HepG2 (cell line): Measurements from ENCODE around the gene WDR59. TPM values are rescaled to one million over a fixed set of nuclear protein-coding genes. Genes with fewer than 3 reads are reported as not detected.

Experiments
- ATAC-seq: fragments of 200-7000 bp; cut with Tn5 transposase; 3 replicates; pipeline ENCODE4 v1.9.1; 2020; ENCODE audit warnings: mild to moderate bottlenecking, moderate library complexity
- BruUV-seq: library from RNA; stranded (reverse); fragments of 400-500 nt; replicated peaks from 2 replicates; lab custom pipeline; 2021; lab: Mats Ljungman, UMichigan
- CTCF ChIA-PET: fragments of 300-600 bp; formaldehyde crosslinking; extraction: SDS; loops from one replicate; lab custom pipeline; 2021; ENCODE audit warnings: low total read pairs, inconsistent platforms, low intra/inter-chr PET ratio; lab: Yijun Ruan, JAX
- POLR2A ChIA-PET: fragments of 350-600 bp; sonication (Branson Sonifier 250); formaldehyde crosslinking; loops from one replicate; lab custom pipeline; 2020; ENCODE audit warnings: antibody characterized with exemption, inconsistent platforms; lab: Yijun Ruan, JAX
- DNase-seq: peaks from one replicate; pipeline ENCODE4 v3.0.0-alpha.2; 2015; ENCODE audit warnings: low spot score
- FAIRE-seq: peaks from 3 replicates; lab custom pipeline; 2011; peaks lifted over from hg19 to GRCh38; lab: Jason Lieb, UNC
- H2AFZ ChIP-seq: one replicate; pipeline ENCODE4 v1.6.1; 2011; ENCODE audit warnings: low read length, inconsistent platforms
- H3K27ac ChIP-seq: fragments of 300-600 bp; 3 replicates; pipeline ENCODE4 v1.8.0; 2011; ENCODE audit warnings: mixed run types, mild to moderate bottlenecking, mixed read lengths, low read length, inconsistent platforms; ENCODE audit not compliant: insufficient read depth; ENCODE audit errors: extremely low read length
- H3K27me3 ChIP-seq, 2 experiments: fragments of 200-600 bp in 1 of 2; 2 replicates in 1 of 2; 3 replicates in 1 of 2; pipeline versions ENCODE4 v1.6.0 to v1.8.0; 2011; ENCODE audit warnings: low read length in 2 of 2, mild to moderate bottlenecking in 2 of 2, moderate library complexity in 2 of 2, inconsistent platforms in 1 of 2; ENCODE audit not compliant: insufficient read depth in 2 of 2, control insufficient read depth in 1 of 2
- H3K36me3 ChIP-seq, 2 experiments: fragments of 200-600 bp in 1 of 2; replicated peaks in 1 of 2; 2 replicates in 1 of 2; 3 replicates in 1 of 2; pipeline versions ENCODE4 v1.5.1 to v1.8.0; 2011; ENCODE audit warnings: low read length in 2 of 2, inconsistent platforms in 1 of 2; ENCODE audit not compliant: insufficient read depth in 2 of 2, control insufficient read depth in 1 of 2
- H3K4me1 ChIP-seq: 2 replicates; pipeline ENCODE4 v1.5.1; 2012; ENCODE audit warnings: low read length, inconsistent platforms; ENCODE audit not compliant: insufficient read depth
- H3K4me2 ChIP-seq: 2 replicates; pipeline ENCODE4 v1.6.0; 2011; ENCODE audit warnings: low read depth, low read length, inconsistent platforms
- H3K4me3 ChIP-seq, 3 experiments: fragments of 200-600 bp in 1 of 3; sonication (generic), shearing (Covaris generic) in 1 of 3; replicated peaks in 1 of 3; 2 replicates each; pipeline ENCODE4 v1.5.1; 2011 to 2016; ENCODE audit warnings: low read length in 3 of 3, inconsistent platforms in 2 of 3, low read depth in 2 of 3, mild to moderate bottlenecking in 2 of 3, control low read depth in 1 of 3, mixed read lengths in 1 of 3; ENCODE audit not compliant: insufficient read depth in 1 of 3
- H3K79me2 ChIP-seq: one replicate; pipeline ENCODE4 v1.6.1; 2011; ENCODE audit warnings: low read length, inconsistent platforms; ENCODE audit not compliant: insufficient read depth
- H3K9ac ChIP-seq: 2 replicates; pipeline ENCODE4 v1.6.0; 2011; ENCODE audit warnings: mild to moderate bottlenecking, low read depth, low read length, inconsistent platforms; ENCODE audit not compliant: insufficient read depth
- H3K9me3 ChIP-seq: 2 replicates; pipeline ENCODE4 v1.5.1; 2012; ENCODE audit warnings: mild to moderate bottlenecking, low read length
- H4K20me1 ChIP-seq: 2 replicates; pipeline ENCODE4 v1.6.0; 2011; ENCODE audit warnings: inconsistent platforms, mild to moderate bottlenecking, low read length, moderate library complexity; ENCODE audit not compliant: insufficient read depth
- NFKBIZ ChIP-seq: IDR thresholded peaks from 2 replicates; pipeline ENCODE4 v1.6.1; 2018; ENCODE audit warnings: missing genetic modification reagents, missing compliant biosample characterization
- NONO ChIP-seq, 2 experiments: fragments of 450-650 bp in 1 of 2; sonication (generic) in 1 of 2; formaldehyde crosslinking in 1 of 2; IDR thresholded peaks in 1 of 2; conservative IDR thresholded peaks in 1 of 2; 2 replicates each; pipeline versions ENCODE4 v1.6.1 to v1.8.0; 2017 to 2022; ENCODE audit warnings: mild to moderate bottlenecking in 1 of 2, missing genetic modification reagents in 1 of 2, moderate library complexity in 1 of 2
- RBM22 ChIP-seq: fragments of 200-400 bp; formaldehyde crosslinking; optimal IDR thresholded peaks from 2 replicates; pipeline ENCODE3; 2017; ENCODE audit warnings: mild to moderate bottlenecking, low read length, moderate library complexity
- WGBS: methylation state at CpG from one replicate; pipeline ENCODE4 v1.1.6; 2017; ENCODE audit warnings: low lambda C conversion rate; 5-methylcytosine and 5-hydroxymethylcytosine counted together
- in situ Hi-C: cut with HindIII; loops from 2 replicates; pipeline ENCODE4 v1.10.0; 2017; ENCODE audit warnings: low pct_unique_long_range_greater_than_20kb; ENCODE audit not compliant: extremely low pct_ligation_motif_present
- intact Hi-C: fragments of 100-400 bp; cut with micrococcal nuclease; formaldehyde crosslinking; loops from one replicate; pipeline ENCODE4 v1.10.0; 2022; ENCODE audit not compliant: unreplicated experiment
- polyA plus RNA-seq, 8 experiments: library from polyadenylated mRNA; depleted of rRNA in 3 of 8; stranded (reverse) in 7 of 8; unstranded in 1 of 8; fragments of >200 nt; fragmentation: Illumina TruSeq in 4 of 8; extraction: Trizol in 4 of 8; gene quantifications; 2 replicates each; pipeline versions ENCODE4 v1.2.1 to v1.2.3, GENCODE V29; 2011 to 2016; ENCODE audit warnings: low read depth in 4 of 8, missing spikeins in 1 of 8, mixed read lengths in 1 of 8; ENCODE audit not compliant: insufficient read depth in 1 of 8
- total RNA-seq, 5 experiments: library from RNA; depleted of rRNA; stranded (reverse); fragments of >200 nt; fragmentation: Illumina TruSeq; extraction: Trizol; gene quantifications; 2 replicates each; pipeline ENCODE4 v1.2.3, GENCODE V29; 2016; ENCODE audit warnings: low read depth in 1 of 5
- TF ChIP-seq, protein P1 (sequence below): sonication (generic); formaldehyde crosslinking; IDR thresholded peaks from 2 replicates; pipeline ENCODE4 v1.4.0; 2020; ENCODE audit warnings: missing genetic modification reagents
- TF ChIP-seq, protein P2 (sequence below): sonication (generic); formaldehyde crosslinking; IDR thresholded peaks from 2 replicates; pipeline ENCODE4 v1.5.0; 2020; ENCODE audit warnings: mild to moderate bottlenecking, missing genetic modification reagents, borderline replicate concordance
- TF ChIP-seq, protein P3 (sequence below): sonication (generic); formaldehyde crosslinking; IDR thresholded peaks from 2 replicates; pipeline ENCODE4 v1.4.0; 2020; ENCODE audit warnings: missing genetic modification reagents, low read depth, mild to moderate bottlenecking, borderline replicate concordance

Gene WDR59
- total and polyA plus RNA-seq, 2 of the 13 experiments (the other 11 are each of a cell fraction or from before 2014, with no cell fraction given), result 65.2 to 306 TPM

DNA sequence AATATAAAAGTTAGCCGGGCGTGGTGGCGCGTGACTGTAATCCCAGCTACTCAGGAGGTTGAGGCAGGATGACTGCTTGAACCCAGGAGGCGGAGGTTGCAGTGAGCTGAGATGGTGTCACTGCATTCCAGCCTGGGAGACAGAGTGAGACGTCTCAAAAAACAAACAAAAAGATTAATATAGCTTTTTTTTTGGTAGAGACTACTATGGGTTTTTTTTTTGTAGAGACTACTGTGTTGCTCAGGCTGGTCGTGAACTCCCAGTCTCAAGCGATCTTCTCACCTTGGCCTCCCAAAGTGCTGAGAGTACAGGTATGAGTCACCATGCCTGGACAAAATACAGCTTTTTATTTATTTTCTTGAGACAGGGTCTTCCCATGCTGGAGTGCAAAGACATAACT, 34.1 kb upstream of the WDR59 start (continued):
- TF ChIP-seq NONO (IDR thresholded peaks at IDR 0.05) (no peak), NONO (CRISPR knock-in tag; conservative IDR thresholded peaks at IDR 0.05) (no peak), NFKBIZ (CRISPR knock-in tag) (no peak)
- TF ChIP-seq, protein P1, sequence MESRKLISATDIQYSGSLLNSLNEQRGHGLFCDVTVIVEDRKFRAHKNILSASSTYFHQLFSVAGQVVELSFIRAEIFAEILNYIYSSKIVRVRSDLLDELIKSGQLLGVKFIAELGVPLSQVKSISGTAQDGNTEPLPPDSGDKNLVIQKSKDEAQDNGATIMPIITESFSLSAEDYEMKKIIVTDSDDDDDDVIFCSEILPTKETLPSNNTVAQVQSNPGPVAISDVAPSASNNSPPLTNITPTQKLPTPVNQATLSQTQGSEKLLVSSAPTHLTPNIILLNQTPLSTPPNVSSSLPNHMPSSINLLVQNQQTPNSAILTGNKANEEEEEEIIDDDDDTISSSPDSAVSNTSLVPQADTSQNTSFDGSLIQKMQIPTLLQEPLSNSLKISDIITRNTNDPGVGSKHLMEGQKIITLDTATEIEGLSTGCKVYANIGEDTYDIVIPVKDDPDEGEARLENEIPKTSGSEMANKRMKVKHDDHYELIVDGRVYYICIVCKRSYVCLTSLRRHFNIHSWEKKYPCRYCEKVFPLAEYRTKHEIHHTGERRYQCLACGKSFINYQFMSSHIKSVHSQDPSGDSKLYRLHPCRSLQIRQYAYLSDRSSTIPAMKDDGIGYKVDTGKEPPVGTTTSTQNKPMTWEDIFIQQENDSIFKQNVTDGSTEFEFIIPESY, result peak; percentile 44; the same call in 1 of the 2 replicates
- TF ChIP-seq, protein P2, sequence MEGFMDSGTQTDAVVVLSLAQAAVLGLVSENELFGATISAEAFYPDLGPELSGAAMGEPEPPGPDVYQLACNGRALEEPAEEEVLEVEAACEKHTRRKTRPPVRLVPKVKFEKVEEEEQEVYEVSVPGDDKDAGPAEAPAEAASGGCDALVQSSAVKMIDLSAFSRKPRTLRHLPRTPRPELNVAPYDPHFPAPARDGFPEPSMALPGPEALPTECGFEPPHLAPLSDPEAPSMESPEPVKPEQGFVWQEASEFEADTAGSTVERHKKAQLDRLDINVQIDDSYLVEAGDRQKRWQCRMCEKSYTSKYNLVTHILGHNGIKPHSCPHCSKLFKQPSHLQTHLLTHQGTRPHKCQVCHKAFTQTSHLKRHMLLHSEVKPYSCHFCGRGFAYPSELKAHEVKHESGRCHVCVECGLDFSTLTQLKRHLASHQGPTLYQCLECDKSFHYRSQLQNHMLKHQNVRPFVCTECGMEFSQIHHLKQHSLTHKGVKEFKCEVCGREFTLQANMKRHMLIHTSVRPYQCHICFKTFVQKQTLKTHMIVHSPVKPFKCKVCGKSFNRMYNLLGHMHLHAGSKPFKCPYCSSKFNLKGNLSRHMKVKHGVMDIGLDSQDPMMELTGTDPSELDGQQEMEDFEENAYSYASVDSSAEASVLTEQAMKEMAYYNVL (CRISPR knock-in tag), result no peak

DNA sequence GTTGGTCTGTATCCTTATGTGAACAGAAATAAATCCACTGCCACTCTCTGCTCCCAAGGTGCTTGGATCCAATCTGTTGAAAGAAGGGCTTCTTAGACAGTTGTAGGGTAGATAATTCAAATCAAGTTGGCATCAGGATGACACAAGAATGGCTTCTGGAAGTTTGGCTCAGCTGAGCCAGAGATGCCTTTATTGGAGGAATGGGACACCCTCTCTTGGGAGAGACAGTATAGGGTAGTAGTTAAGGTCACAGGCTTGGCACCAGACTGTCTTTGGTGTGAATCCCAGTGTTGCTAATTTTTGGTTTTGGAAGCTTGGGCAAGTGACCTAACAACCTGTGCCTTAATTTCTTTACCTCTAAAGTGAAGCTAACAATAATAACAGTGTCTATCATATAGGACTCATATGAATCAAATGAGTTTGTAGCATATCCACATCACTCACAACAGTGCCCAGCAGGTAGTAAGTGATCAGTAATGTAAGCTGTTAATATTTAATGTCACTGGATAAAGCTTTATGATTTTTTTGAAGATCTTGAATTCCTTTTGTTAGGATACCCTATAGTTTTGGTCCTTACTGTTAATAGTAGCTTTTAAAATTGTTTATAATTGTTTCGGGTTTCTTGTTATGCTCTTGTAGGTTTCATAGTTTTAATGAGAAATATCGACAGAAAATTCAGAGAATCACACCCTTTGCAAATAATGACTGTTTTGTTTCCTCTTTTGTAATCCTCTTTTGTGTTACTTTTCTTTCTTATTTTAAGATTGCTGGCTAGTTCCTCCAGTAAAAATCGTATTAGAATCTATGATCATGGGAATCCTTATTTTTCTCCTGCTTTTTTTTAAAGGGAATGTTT, 33.0 kb upstream of the WDR59 start:
- intact Hi-C loops, result no loop called here

More for the DNA sequence above, 33.0 kb upstream of the WDR59 start:
- Histone ChIP-seq H3K27ac (peak overlapping the region; percentile 45), H3K36me3 (no peaks in the 10 kb centered on the region; a peak in 1 of 5 replicates), H3K9ac (no peak overlapping the region), H3K4me2 (no peak overlapping the region), H3K9me3 (peaks cover 11% of the 10 kb centered on the region), H2AFZ (no peak overlapping the region), H3K4me1 (peaks cover 37% of the 10 kb centered on the region), H4K20me1 (peaks cover 26% of the 10 kb centered on the region), H3K79me2 (peaks cover 94% of the 10 kb centered on the region), H3K4me3 (no peak overlapping the region), H3K27me3 (no peaks in the 10 kb centered on the region)
- ChIA-PET POLR2A (interaction anchor here (1.8 to 2.2 kb wide), 3 partner anchors 20 to 33 kb away, joined by 7 to 9 read pairs (median 8); partner anchors contain the start of genes WDR59 and ZNRF1), CTCF (no interaction called here)
- peak; percentile 72 for TF ChIP-seq RBM22
- TF ChIP-seq, protein P3, sequence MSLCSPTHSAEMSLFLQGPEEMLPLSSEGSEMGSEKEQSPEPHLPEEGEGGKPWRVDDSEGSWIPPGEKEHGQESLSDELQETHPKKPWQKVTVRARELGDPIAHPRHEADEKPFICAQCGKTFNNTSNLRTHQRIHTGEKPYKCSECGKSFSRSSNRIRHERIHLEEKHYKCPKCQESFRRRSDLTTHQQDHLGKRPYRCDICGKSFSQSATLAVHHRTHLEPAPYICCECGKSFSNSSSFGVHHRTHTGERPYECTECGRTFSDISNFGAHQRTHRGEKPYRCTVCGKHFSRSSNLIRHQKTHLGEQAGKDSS (CRISPR knock-in tag), result no peak
- ATAC-seq, result no peak; the same call in 2 of the 3 replicates
- BruUV-seq, result TSS peak; percentile 24
- in situ Hi-C loops, result no loop called here
- no peak for FAIRE-seq
- no peak for DNase-seq
- 78% methylated on average over 3 of the region's 3 CpGs for WGBS
